Dendritic cell treated with granulocyte-macrophage colony-stimulating factor and Interleukin-4, amounts not matched to agents 40 ng/mL and 50 ng/mL, for 4 days (primary cell): ENCODE results near the gene OR1E1.
"Not testable (repeated sequence)": the region's sequence is repeated elsewhere in the genome, so short reads cannot be mapped to it uniquely, and the experiment has no call there.

Source experiments
- H3K27ac Mint-ChIP-seq: one replicate; pipeline ENCODE4 v1.8.0; 2022; ENCODE audit warnings: mild to moderate bottlenecking, mixed read lengths
- H3K27me3 Mint-ChIP-seq: one replicate; pipeline ENCODE4 v1.8.0; 2022; ENCODE audit warnings: mild to moderate bottlenecking, mixed read lengths
- H3K36me3 Mint-ChIP-seq: one replicate; pipeline ENCODE4 v1.8.0; 2022; ENCODE audit warnings: low read depth, mixed read lengths
- H3K4me1 Mint-ChIP-seq: one replicate; pipeline ENCODE4 v1.8.0; 2022; ENCODE audit warnings: low read depth, mixed read lengths
- H3K4me3 Mint-ChIP-seq: one replicate; pipeline ENCODE4 v1.8.0; 2022; ENCODE audit warnings: mild to moderate bottlenecking, moderate library complexity, mixed read lengths
- H3K9me3 Mint-ChIP-seq: one replicate; pipeline ENCODE4 v1.8.0; 2022; ENCODE audit warnings: mixed read lengths
- intact Hi-C: fragments of 100-400 bp; cut with micrococcal nuclease; formaldehyde crosslinking; loops from one replicate; pipeline ENCODE4 v1.15.0; 2022

OR1E1 gene, protein sequence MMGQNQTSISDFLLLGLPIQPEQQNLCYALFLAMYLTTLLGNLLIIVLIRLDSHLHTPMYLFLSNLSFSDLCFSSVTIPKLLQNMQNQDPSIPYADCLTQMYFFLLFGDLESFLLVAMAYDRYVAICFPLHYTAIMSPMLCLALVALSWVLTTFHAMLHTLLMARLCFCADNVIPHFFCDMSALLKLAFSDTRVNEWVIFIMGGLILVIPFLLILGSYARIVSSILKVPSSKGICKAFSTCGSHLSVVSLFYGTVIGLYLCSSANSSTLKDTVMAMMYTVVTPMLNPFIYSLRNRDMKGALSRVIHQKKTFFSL

DNA sequence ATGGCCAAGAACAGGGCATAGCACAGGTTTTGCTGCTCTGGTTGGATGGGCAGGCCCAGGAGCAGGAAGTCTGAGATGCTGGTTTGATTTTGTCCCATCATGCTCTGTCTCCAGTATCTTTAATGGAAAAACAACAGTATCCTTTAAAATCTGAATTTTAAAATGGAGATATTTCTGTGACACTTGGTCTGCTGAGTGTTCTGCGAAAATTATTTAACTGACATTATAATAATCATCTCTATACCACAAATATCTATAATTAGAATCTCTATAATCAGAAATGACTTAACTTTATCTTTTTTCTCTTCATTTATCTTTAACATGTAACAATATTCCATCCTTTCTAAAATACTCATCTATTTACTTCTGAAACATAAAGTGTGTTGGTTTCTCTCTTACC, at the start of gene OR1E1:
OR1E1 (minus strand) TSS at position 101 of the 400 bp plus-strand sequence; CDS start at position 101, 0 bp downstream.
- intact Hi-C loops: no loop called here
- peaks cover 6% of the 10 kb centered on the region for H3K27me3 Mint-ChIP-seq

DNA sequence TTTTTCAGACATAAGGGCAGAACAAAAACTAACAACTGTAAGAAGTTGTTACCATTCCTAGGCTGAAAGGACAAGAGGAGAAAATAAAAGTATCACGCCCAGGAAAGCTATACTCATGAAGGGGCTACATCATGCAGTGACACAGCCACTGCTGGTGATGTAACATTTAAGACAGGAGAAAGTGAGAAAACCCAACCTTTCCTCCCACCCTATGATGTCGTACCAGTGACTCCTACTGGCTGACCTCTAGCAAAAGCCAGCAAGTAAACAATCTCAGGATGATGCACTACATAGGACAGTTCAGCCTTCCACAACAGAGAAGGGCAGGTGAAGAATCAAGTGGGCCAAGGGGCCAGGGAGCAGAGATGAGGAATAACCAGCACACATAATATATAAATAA, 49.4 kb upstream of the OR1E1 start:
- Mint-ChIP-seq H3K9me3 (no peaks in the 10 kb centered on the region), H3K4me3 (no peak overlapping the region), H3K4me1 (no peaks in the 10 kb centered on the region), H3K27ac (no peak overlapping the region), H3K36me3 (no peaks in the 10 kb centered on the region), H3K27me3 (peaks cover 1% of the 10 kb centered on the region)
- intact Hi-C loops: loop anchor here (5.0 kb wide), 1 partner anchor 400 kb away; no protein-coding TSS in a partner anchor

More for the DNA sequence above, at the start of gene OR1E1:
- no peak within 1 kb of the TSS for H3K27ac Mint-ChIP-seq
- no peak within 1 kb of the TSS for H3K4me3 Mint-ChIP-seq
- H3K36me3 Mint-ChIP-seq: no peaks in the 10 kb centered on the region
- no peaks in the 10 kb centered on the region for H3K4me1 Mint-ChIP-seq
- H3K9me3 Mint-ChIP-seq: peaks cover 8% of the 10 kb centered on the region

DNA sequence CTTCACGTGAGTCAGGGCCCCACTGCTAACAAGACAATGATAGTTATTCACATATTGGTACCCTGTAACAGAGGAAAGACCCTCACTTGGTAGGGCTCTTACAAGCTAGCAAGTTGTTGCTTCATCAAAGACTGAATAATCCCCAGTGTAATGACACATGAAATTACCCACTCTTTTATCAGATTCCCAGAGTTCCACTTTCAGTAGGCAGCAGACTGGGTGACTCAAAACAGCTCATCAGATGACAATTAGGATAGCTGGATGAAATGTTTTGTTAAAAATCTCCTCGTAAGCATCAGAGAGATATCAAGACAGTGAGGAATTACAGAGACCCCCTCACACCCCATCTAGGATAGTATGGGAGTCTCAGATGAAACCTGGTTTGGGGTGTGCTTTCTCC, 42.2 kb upstream of the OR1E1 start:
- intact Hi-C loops: no loop called here
- H3K4me3 Mint-ChIP-seq: no peak overlapping the region

DNA sequence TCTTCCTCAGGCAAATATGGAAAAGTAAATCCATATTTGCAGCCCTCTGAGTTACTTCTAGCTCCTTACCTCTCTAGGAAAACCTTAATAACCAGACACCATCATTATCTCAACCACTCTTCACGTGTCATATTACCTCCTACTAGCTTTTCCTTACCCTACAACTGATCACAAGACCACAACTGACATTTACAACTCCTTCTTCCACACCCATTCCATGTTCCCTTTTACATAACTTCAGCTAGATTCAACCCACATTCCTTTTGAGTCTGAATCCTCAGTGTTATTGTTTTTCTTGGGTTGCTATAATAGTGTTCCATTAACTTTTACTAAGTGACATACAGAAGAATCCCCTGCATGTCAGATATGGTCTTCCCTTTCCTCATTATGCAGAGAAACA, 40.2 kb upstream of the OR1E1 start:
- Mint-ChIP-seq H3K4me1 (peaks cover 3% of the 10 kb centered on the region), H3K27me3 (peaks cover 13% of the 10 kb centered on the region), H3K27ac (no peak overlapping the region), H3K9me3 (peaks cover 10% of the 10 kb centered on the region), H3K36me3 (no peaks in the 10 kb centered on the region), H3K4me3 (no peak overlapping the region)
- intact Hi-C loops: no loop called here

More for the DNA sequence above, 42.2 kb upstream of the OR1E1 start:
- H3K27ac Mint-ChIP-seq: no peak overlapping the region
- H3K9me3 Mint-ChIP-seq: no peaks in the 10 kb centered on the region
- no peaks in the 10 kb centered on the region for H3K4me1 Mint-ChIP-seq
- no peaks in the 10 kb centered on the region for H3K36me3 Mint-ChIP-seq
- H3K27me3 Mint-ChIP-seq: peaks cover 8% of the 10 kb centered on the region

DNA sequence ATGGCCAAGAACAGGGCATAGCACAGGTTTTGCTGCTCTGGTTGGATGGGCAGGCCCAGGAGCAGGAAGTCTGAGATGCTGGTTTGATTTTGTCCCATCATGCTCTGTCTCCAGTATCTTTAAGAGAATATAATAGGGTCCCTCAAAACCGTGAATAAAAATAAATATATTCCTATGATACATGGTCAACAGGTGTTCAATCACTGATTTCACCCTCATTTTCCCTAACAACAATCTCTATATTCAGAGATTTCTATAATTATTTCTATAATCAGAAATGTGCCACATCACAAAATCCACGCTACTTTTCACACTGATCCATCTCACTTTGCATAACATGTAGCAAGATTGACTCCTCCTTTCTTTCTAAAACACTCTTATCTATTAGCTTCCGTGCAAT, 35.5 kb upstream of the OR1E1 start, which contains the start of gene OR1E2:
OR1E2 (minus strand) TSS at position 101 of the 400 bp plus-strand sequence; CDS start at position 101, 0 bp downstream.
- H3K9me3 Mint-ChIP-seq: peaks cover 17% of the 10 kb centered on the region
- no peak within 1 kb of the TSS for H3K4me3 Mint-ChIP-seq
- peaks cover 11% of the 10 kb centered on the region for H3K27me3 Mint-ChIP-seq
- H3K4me1 Mint-ChIP-seq: peaks cover 7% of the 10 kb centered on the region
- H3K36me3 Mint-ChIP-seq: no peaks in the 10 kb centered on the region
- intact Hi-C loops: no loop called here
- no peak within 1 kb of the TSS for H3K27ac Mint-ChIP-seq

DNA sequence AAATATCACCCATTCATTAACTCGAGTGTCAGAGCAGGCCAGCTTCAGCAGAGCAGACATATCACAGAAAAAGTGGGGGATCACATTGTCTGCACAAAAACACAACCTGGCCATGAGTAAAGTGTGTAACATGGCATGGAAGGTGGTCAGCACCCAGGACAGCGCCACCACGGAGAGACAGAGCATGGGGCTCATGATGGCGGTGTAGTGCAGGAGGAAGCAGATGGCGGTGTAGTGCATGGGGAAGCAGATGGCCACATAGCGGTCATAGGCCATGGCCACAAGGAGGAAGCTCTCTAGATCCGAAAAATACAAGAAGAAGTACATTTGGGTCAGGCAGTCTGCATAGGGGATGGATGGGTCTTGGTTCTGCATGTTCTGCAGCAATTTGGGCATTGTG, 35.0 kb upstream of the OR1E1 start:
- H3K4me1 Mint-ChIP-seq, H3K27ac Mint-ChIP-seq, intact Hi-C loops: not testable (repeated sequence)

DNA sequence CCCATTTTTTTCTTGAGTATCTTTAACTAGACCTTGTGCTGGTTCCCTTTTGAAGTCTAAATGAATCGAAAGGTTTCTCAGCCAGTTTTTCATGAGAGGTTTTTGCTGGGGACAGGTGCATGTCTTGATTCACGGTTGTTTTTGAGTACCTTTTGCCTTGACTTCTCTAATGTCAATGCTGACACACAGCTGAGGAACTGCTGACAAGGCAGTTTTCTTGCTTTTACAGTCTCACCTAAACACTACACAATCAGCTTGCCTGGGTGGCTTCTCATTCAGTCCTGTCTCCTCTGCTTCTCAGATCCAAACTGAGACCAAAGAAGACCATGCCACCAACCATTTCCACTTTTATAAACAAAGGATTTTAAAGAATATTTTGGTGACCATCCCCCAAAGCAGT, 20.0 kb upstream of the OR1E1 start:
- Mint-ChIP-seq H3K27ac (no peak overlapping the region), H3K36me3 (no peaks in the 10 kb centered on the region), H3K27me3 (peaks cover 12% of the 10 kb centered on the region), H3K4me1 (no peaks in the 10 kb centered on the region), H3K9me3 (no peaks in the 10 kb centered on the region), H3K4me3 (no peak overlapping the region)
- intact Hi-C loops: no loop called here

More for the DNA sequence above, 35.0 kb upstream of the OR1E1 start:
- H3K4me3 Mint-ChIP-seq, H3K36me3 Mint-ChIP-seq: not testable (repeated sequence)
- Mint-ChIP-seq H3K9me3 (peaks cover 17% of the 10 kb centered on the region), H3K27me3 (peaks cover 13% of the 10 kb centered on the region)

DNA sequence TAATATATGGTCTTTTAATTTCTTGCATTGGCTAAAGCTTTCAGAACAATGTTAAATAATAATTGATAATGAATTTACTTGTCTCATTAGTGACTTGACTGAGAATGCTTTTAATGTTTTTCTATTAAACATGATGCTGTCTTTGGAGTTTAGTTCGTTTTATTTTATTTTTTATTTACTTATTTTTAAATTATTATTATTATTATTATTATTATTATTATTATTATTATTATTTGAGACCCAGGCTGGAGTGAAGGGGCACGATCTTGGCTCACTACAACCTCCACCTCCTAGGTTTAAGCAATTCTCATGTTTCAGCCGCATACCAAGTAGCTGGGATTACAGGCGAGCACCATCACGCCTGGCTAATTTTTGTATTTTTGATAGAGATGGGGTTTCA, 17.4 kb upstream of the OR1E1 start:
- Mint-ChIP-seq H3K9me3 (no peaks in the 10 kb centered on the region), H3K27ac (no peak overlapping the region), H3K4me3 (no peak overlapping the region), H3K27me3 (peaks cover 22% of the 10 kb centered on the region), H3K36me3 (no peaks in the 10 kb centered on the region), H3K4me1 (peaks cover 4% of the 10 kb centered on the region)
- intact Hi-C loops: no loop called here

DNA sequence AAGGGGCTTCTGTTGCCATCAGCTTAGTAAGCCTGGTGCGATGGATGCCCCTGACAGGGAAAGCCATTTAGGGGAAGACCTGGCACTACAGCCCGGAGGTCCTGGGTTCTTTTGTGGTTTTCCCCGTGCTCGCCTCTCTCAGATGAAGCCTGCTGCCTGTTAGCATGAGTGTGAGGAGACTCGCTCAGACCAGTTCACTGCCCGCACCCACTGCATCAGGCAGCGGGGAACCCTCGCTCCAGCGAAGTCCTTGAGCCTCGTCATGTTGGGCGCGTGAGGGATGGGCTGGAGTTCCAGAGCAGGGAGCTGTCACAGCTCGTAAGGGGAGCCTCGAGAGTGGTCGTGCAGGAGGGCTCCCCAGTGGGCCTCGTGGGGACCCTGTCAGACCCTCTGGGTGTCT, 14.0 kb upstream of the OR1E1 start:
- H3K4me1 Mint-ChIP-seq, intact Hi-C loops, H3K27ac Mint-ChIP-seq, H3K36me3 Mint-ChIP-seq, H3K4me3 Mint-ChIP-seq: not testable (repeated sequence)
- Mint-ChIP-seq H3K27me3 (peaks cover 22% of the 10 kb centered on the region), H3K9me3 (peaks cover 15% of the 10 kb centered on the region)

DNA sequence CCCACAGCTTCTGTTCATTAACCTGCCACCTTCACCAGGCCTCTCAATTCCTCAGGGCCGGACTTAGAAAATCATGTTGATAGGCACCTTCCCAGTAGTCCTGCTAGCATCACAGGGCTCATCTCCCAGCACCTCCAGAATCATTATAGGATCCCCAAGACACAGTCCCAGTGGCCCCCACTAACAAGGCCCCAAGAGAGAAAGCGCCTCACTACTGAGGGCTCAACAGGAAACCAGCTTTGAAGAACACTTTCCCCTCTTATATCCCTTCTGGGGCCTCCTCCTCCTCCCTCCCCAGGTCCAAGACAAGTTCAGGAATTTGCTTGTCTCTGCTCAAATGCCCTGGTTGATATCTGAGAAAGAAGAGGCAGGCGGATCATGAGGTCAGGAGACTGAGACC, 12.9 kb upstream of the OR1E1 start, which contains the start of gene OR3A3:
OR3A3 (plus strand) TSS at position 301 of the 400 bp plus-strand sequence.
- no peak within 1 kb of the TSS for H3K27ac Mint-ChIP-seq
- H3K27me3 Mint-ChIP-seq: peaks cover 22% of the 10 kb centered on the region

DNA sequence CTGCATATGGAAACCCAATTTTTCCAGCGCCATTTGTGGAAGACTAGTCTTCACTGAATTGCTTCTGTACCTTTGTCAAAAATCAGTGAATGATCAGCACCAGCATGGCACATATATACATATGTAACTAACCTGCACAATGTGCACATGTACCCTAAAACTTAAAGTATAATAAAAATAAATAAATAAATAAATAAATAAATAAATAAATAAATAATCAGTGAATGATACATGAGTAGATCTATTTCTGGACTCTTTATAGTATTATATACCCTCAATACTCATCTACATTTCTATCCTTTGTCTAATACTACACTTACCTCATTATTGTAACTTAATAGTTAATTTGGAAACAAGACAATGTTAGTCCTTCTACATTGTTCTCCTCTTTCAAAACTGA, 5.6 kb upstream of the OR1E1 start:
- intact Hi-C loops, H3K27ac Mint-ChIP-seq, H3K27me3 Mint-ChIP-seq, H3K36me3 Mint-ChIP-seq, H3K4me3 Mint-ChIP-seq, H3K4me1 Mint-ChIP-seq: not testable (repeated sequence)
- H3K9me3 Mint-ChIP-seq: peaks cover 25% of the 10 kb centered on the region

More for the DNA sequence above, 12.9 kb upstream of the OR1E1 start, which contains the start of gene OR3A3:
- intact Hi-C loops: no loop called here
- Mint-ChIP-seq H3K4me3 (no peak within 1 kb of the TSS), H3K9me3 (peaks cover 25% of the 10 kb centered on the region), H3K4me1 (peaks cover 4% of the 10 kb centered on the region), H3K36me3 (no peaks in the 10 kb centered on the region)

DNA sequence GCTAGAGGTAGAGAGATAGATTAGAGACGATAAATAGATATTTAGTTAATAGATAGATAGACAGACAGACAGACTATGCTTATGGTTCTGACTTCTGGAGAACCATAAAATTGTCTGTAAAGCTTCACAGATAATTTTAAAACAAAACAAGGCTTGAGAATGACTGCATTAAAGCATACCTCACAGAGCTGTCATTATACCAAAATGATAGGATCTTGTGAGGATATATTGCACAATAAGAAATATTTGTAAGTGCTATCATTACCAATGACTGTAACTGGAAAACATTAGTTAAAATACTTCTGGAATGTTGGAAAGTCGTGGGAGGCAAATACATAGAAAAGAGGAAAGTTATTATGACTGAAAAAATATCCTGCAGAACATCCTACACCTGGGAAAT, 3.6 kb upstream of the OR1E1 start:
- Mint-ChIP-seq H3K27ac (no peak overlapping the region), H3K27me3 (peaks cover 1% of the 10 kb centered on the region), H3K9me3 (peaks cover 16% of the 10 kb centered on the region), H3K4me3 (no peak overlapping the region), H3K4me1 (no peaks in the 10 kb centered on the region), H3K36me3 (no peaks in the 10 kb centered on the region)
- intact Hi-C loops: no loop called here

DNA sequence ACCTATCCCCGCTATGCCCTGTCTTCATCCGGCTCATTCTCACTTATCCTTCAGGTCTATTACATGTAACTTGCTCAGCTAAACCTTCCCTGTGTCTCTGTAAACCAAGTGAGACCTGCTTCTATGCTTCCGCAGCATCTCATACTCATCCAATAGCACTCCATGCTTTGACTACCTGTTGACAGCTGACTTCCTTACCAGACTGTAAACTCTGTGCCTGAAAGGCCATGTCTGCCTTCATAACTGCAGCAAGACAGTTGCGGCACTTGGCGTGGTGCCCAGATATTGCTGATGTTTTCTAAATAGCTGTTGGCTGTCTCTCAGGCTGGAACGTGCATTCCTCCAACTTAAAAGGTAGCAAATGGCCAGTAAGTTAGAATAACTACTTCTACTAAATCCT, 1.8 kb upstream of the OR1E1 start:
- no peaks in the 10 kb centered on the region for H3K36me3 Mint-ChIP-seq
- intact Hi-C loops: no loop called here
- peaks cover 8% of the 10 kb centered on the region for H3K9me3 Mint-ChIP-seq
- H3K27me3 Mint-ChIP-seq: peaks cover 1% of the 10 kb centered on the region
- no peaks in the 10 kb centered on the region for H3K4me1 Mint-ChIP-seq
- no peak overlapping the region for H3K27ac Mint-ChIP-seq
- H3K4me3 Mint-ChIP-seq: no peak overlapping the region

DNA sequence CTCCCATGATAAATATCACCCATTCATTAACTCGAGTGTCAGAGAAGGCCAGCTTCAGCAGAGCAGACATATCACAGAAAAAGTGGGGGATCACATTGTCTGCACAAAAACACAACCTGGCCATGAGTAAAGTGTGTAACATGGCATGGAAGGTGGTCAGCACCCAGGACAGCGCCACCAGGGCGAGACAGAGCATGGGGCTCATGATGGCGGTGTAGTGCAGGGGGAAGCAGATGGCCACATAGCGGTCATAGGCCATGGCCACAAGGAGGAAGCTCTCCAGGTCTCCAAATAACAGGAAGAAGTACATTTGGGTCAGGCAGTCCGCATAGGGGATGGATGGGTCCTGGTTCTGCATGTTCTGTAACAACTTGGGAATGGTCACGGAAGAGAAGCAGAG, 409 bp downstream of the OR1E1 start:
- intact Hi-C loops, H3K36me3 Mint-ChIP-seq, H3K27ac Mint-ChIP-seq, H3K27me3 Mint-ChIP-seq, H3K9me3 Mint-ChIP-seq, H3K4me1 Mint-ChIP-seq, H3K4me3 Mint-ChIP-seq: not testable (repeated sequence)

DNA sequence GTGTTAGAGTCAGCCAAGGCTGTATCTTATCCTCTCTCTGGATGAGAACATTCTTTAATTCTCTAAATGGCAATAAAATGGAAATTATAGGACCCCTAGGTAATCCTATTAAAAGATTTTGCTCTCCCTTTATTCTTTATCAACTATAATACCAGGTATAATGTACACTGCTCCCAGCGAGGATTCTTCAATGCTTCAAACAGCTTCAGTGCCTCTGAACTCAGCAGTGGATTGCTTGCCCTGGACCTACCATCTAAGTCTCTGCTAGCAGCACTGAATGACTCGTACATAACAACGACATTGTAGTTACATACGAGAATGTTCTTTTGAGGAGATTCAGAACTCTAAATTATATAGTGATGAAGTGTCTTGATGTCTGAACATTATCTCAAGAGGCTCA, 8.4 kb downstream of the OR1E1 start:
- Mint-ChIP-seq H3K36me3 (no peaks in the 10 kb centered on the region), H3K27me3 (peaks cover 39% of the 10 kb centered on the region), H3K9me3 (no peaks in the 10 kb centered on the region), H3K4me1 (no peaks in the 10 kb centered on the region), H3K4me3 (no peak overlapping the region), H3K27ac (no peak overlapping the region)
- intact Hi-C loops: no loop called here
